Measurements from ENCODE around the gene COP1. TPM values are rescaled to one million over a fixed set of nuclear protein-coding genes. Genes with fewer than 3 reads are reported as not detected.

COP1 gene
- total RNA-seq, 1 experiment from 2014 or later, result 35.8 TPM

DNA sequence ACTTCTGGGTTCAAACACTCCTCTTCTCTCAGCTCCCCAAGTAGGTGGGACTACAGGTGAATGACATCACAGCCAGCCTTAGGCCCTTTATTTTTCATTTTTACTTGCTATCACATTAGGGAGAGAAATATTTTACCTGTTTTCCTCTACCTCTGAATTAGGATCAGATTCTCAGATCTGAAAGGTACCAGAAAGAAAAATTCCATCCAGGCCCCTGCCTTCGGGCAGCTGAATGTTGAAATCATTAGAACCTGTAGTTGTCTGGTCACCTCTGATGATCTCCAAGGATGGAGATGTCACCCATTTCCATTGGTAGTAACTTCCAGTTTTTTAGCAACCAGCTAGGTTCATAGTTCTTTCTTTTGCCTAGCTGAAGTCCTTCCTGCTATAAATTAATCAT lies 288.1 kb downstream of the COP1 start:
- Histone ChIP-seq H3K36me3 (ENCODE audit: insufficient read depth, low read length, poor library complexity, severe bottlenecking) (no peaks in the 10 kb centered on the region), H3K27me3 (replicated peaks; ENCODE audit: insufficient read depth, low read depth, low read length, poor library complexity) (no peaks in the 10 kb centered on the region), H3K4me1 (ENCODE audit: insufficient read depth, low read length, poor library complexity, severe bottlenecking) (no peaks in the 10 kb centered on the region), H3K27ac (ENCODE audit: low read depth, low read length, poor library complexity, severe bottlenecking) (no peak overlapping the region), H3K4me3 (ENCODE audit: low read depth, low read length, poor library complexity, severe bottlenecking) (no peak overlapping the region), H3K9me3 (ENCODE audit: low read depth, low read length, poor library complexity, severe bottlenecking) (no peaks in the 10 kb centered on the region)
- DNase-seq (ENCODE audit: low spot score), result no peak
- TF ChIP-seq, protein P1, sequence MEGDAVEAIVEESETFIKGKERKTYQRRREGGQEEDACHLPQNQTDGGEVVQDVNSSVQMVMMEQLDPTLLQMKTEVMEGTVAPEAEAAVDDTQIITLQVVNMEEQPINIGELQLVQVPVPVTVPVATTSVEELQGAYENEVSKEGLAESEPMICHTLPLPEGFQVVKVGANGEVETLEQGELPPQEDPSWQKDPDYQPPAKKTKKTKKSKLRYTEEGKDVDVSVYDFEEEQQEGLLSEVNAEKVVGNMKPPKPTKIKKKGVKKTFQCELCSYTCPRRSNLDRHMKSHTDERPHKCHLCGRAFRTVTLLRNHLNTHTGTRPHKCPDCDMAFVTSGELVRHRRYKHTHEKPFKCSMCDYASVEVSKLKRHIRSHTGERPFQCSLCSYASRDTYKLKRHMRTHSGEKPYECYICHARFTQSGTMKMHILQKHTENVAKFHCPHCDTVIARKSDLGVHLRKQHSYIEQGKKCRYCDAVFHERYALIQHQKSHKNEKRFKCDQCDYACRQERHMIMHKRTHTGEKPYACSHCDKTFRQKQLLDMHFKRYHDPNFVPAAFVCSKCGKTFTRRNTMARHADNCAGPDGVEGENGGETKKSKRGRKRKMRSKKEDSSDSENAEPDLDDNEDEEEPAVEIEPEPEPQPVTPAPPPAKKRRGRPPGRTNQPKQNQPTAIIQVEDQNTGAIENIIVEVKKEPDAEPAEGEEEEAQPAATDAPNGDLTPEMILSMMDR (conservative IDR thresholded peaks at IDR 0.05; ENCODE audit: low read depth, low read length), result no peak
- TF ChIP-seq EZH2 (IDR thresholded peaks at IDR 0.05; ENCODE audit: borderline replicate concordance, low read depth, low read length, poor library complexity, severe bottlenecking), result no peak
- ChIA-PET CTCF (no interaction called here), POLR2A (ENCODE audit: low non-redundant PET) (no interaction called here)
- intact Hi-C loops (cut with micrococcal nuclease; ENCODE audit: unreplicated experiment), result no loop called here
- no TSS peak for BruUV-seq (replicated peaks)

DNA sequence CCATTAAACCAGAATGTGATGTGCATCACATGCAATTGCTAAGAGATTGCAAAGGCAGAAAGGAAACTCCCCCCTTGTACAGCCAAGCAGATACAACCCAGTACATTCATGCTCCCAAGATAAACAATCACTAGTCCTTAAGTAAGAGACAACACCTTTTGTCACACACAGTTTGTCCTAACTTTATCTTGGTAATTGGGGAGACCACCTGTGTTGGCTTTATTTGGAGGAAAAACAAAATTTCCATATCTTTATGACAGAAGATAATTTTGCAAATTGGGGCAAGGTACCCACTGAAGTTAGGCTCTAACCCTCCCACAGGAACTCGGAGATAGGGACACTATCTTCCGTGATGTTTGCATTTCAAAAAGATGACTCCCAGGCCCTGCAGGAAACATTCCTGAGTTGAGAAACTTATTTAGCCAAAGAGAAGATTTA lies 288.7 kb downstream of the COP1 start:
- no TSS peak for BruUV-seq (replicated peaks)
- Histone ChIP-seq H3K36me3 (ENCODE audit: insufficient read depth, low read length, poor library complexity, severe bottlenecking) (no peaks in the 10 kb centered on the region), H3K4me1 (ENCODE audit: insufficient read depth, low read length, poor library complexity, severe bottlenecking) (no peaks in the 10 kb centered on the region), H3K27ac (ENCODE audit: low read depth, low read length, poor library complexity, severe bottlenecking) (no peak overlapping the region), H3K27me3 (replicated peaks; ENCODE audit: insufficient read depth, low read depth, low read length, poor library complexity) (no peaks in the 10 kb centered on the region), H3K9me3 (ENCODE audit: low read depth, low read length, poor library complexity, severe bottlenecking) (no peaks in the 10 kb centered on the region), H3K4me3 (ENCODE audit: low read depth, low read length, poor library complexity, severe bottlenecking) (no peak overlapping the region)
- intact Hi-C loops (cut with micrococcal nuclease; ENCODE audit: unreplicated experiment), result no loop called here
- DNase-seq (ENCODE audit: low spot score), result no peak
- CTCF ChIA-PET, result no interaction called here
- TF ChIP-seq EZH2 (IDR thresholded peaks at IDR 0.05; ENCODE audit: borderline replicate concordance, low read depth, low read length, poor library complexity, severe bottlenecking), result no peak
- TF ChIP-seq, protein P1 (conservative IDR thresholded peaks at IDR 0.05; ENCODE audit: low read depth, low read length), result no peak
- POLR2A ChIA-PET (ENCODE audit: low non-redundant PET), result no interaction called here

DNA sequence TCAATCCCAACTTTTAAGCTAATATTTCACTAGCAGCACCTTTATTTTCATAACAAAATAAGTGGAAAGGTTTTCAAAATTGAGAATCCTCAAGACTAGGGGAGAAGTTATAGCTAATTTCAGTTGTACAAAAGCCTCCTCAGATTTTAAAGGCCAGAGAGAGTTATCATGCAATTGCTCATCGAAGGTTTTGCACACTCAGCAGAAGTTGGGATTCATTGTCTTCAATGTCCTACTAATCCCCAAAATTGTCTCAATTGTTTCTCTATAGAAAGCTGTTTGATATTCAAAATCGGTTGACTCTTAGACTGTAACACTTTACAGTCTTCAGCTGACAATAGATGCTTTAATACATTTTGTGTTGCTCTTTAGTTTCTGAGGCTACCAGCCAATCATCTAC lies 293.0 kb downstream of the COP1 start:
- no peak for TF ChIP-seq EZH2 (IDR thresholded peaks at IDR 0.05; ENCODE audit: borderline replicate concordance, low read depth, low read length, poor library complexity, severe bottlenecking)
- TF ChIP-seq, protein P1 (conservative IDR thresholded peaks at IDR 0.05; ENCODE audit: low read depth, low read length), result no peak
- intact Hi-C loops (cut with micrococcal nuclease; ENCODE audit: unreplicated experiment), result no loop called here
- Histone ChIP-seq H3K27ac (ENCODE audit: low read depth, low read length, poor library complexity, severe bottlenecking) (no peak overlapping the region), H3K4me1 (ENCODE audit: insufficient read depth, low read length, poor library complexity, severe bottlenecking) (no peaks in the 10 kb centered on the region), H3K4me3 (ENCODE audit: low read depth, low read length, poor library complexity, severe bottlenecking) (no peak overlapping the region), H3K9me3 (ENCODE audit: low read depth, low read length, poor library complexity, severe bottlenecking) (peaks cover 12% of the 10 kb centered on the region), H3K27me3 (replicated peaks; ENCODE audit: insufficient read depth, low read depth, low read length, poor library complexity) (no peaks in the 10 kb centered on the region), H3K36me3 (ENCODE audit: insufficient read depth, low read length, poor library complexity, severe bottlenecking) (no peaks in the 10 kb centered on the region)
- ChIA-PET CTCF (no interaction called here), POLR2A (ENCODE audit: low non-redundant PET) (no interaction called here)
- DNase-seq (ENCODE audit: low spot score), result no peak
- no TSS peak for BruUV-seq (replicated peaks)

All from A673 (cell line).